Measurements from ENCODE around the gene LRRC31. TPM values are rescaled to one million over a fixed set of nuclear protein-coding genes. Genes with fewer than 3 reads are reported as not detected.

The LRRC31 gene
- total and polyA plus RNA-seq, 2 experiments from 2014 or later = not detected

DNA sequence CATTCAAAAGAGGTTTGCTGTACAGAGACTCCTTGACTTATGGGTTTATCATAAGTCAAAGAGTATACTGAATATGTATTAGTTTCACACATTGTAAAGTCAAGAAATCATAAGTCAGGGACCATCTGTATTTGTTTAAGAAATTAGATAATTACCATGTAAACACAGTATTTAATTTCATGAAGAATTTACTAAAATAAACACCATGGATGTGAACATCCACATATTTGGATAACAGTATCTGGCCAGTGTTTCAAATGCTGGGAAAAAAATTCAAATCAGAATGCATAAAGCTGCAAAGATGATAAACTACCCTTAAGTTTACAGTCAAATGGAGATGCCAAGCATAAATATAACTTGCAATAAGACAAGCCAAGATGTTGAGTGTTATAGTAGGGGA lies 79.5 kb downstream of the LRRC31 start:
- Histone ChIP-seq H3K4me1 (ENCODE audit: insufficient read depth) (no peaks in the 10 kb centered on the region), H3K27ac (ENCODE audit: low read depth) (no peak overlapping the region), H4K20me1 (replicated peaks; ENCODE audit: insufficient read depth) (no peaks in the 10 kb centered on the region), H3K36me3 (ENCODE audit: insufficient read depth) (peaks cover 14% of the 10 kb centered on the region), H3F3A (replicated peaks; ENCODE audit: low read depth) (no peaks in the 10 kb centered on the region), H2AFZ (no peak overlapping the region), H3K9me2 (ENCODE audit: insufficient read depth) (no peaks in the 10 kb centered on the region), H3K4me2 (no peak overlapping the region), H3K4me3 (no peak overlapping the region), H3K79me2 (replicated peaks; ENCODE audit: insufficient read depth) (no peaks in the 10 kb centered on the region), H3K27me3 (ENCODE audit: insufficient read depth) (no peaks in the 10 kb centered on the region)
- DNase-seq (ENCODE audit: low spot score) (no peak), ATAC-seq (no peak)
- peaks cover 2% of the 10 kb centered on the region for H3K27me3 Mint-ChIP-seq (ENCODE audit: insufficient read depth, low read depth, poor library complexity)
- no peak overlapping the region for H3K27ac Mint-ChIP-seq
- H3K4me3 Mint-ChIP-seq = no peak overlapping the region
- H3K36me3 Mint-ChIP-seq (ENCODE audit: low read depth) = peaks cover 25% of the 10 kb centered on the region; the same call in 2 of the 3 replicates
- H3K9me3 Mint-ChIP-seq = no peaks in the 10 kb centered on the region
- no peaks in the 10 kb centered on the region for H3K4me1 Mint-ChIP-seq
- TF ChIP-seq ZNF331 (CRISPR knock-in tag; IDR thresholded peaks at IDR 0.05; ENCODE audit: low read depth) = no peak
- TF ChIP-seq CREB1 (CRISPR knock-in tag; IDR thresholded peaks at IDR 0.05; ENCODE audit: low read depth) = no peak
- no peak for TF ChIP-seq NANOG (IDR thresholded peaks at IDR 0.05; ENCODE audit: borderline replicate concordance)
- TF ChIP-seq POLR2AphosphoS5 (IDR thresholded peaks at IDR 0.05; ENCODE audit: low read depth) = no peak
- TF ChIP-seq, protein P1, sequence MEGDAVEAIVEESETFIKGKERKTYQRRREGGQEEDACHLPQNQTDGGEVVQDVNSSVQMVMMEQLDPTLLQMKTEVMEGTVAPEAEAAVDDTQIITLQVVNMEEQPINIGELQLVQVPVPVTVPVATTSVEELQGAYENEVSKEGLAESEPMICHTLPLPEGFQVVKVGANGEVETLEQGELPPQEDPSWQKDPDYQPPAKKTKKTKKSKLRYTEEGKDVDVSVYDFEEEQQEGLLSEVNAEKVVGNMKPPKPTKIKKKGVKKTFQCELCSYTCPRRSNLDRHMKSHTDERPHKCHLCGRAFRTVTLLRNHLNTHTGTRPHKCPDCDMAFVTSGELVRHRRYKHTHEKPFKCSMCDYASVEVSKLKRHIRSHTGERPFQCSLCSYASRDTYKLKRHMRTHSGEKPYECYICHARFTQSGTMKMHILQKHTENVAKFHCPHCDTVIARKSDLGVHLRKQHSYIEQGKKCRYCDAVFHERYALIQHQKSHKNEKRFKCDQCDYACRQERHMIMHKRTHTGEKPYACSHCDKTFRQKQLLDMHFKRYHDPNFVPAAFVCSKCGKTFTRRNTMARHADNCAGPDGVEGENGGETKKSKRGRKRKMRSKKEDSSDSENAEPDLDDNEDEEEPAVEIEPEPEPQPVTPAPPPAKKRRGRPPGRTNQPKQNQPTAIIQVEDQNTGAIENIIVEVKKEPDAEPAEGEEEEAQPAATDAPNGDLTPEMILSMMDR (conservative IDR thresholded peaks at IDR 0.05; ENCODE audit: low read depth in 2 of 2) = no peak
- no peak for TF ChIP-seq EZH2phosphoT487 (IDR thresholded peaks at IDR 0.05; ENCODE audit: unreplicated experiment)
- no peak for TF ChIP-seq JUNB (IDR thresholded peaks at IDR 0.05; ENCODE audit: unreplicated experiment)
- TF ChIP-seq ETS1 (IDR thresholded peaks at IDR 0.05) = no peak

Other genes with a start within 250 kb of the LRRC31 start
- 1.1 and 2.7 TPM in 2 replicates for gene MECOM, start 206.2 kb downstream of the LRRC31 start, total RNA-seq (2014; rRNA removed; shearing (Covaris generic))
- gene MECOM, start 206.2 kb downstream of the LRRC31 start, polyA plus RNA-seq (2016; fragmentation: Nextera tagmentation; extraction: Ambion mirVana) = 0.14 and 0.15 TPM in 2 replicates
- 206 and 432 TPM in 2 replicates for gene TERC, start 104.9 kb downstream of the LRRC31 start, total RNA-seq (2014; rRNA removed; shearing (Covaris generic))
- 1.7 and 2.4 TPM in 2 replicates for gene TERC, start 104.9 kb downstream of the LRRC31 start, polyA plus RNA-seq (2016; fragmentation: Nextera tagmentation; extraction: Ambion mirVana)
- gene ACTRT3, start 100.4 kb downstream of the LRRC31 start, total RNA-seq (2014; rRNA removed; shearing (Covaris generic)) = 5.2 and 6.4 TPM in 2 replicates
- gene ACTRT3, start 100.4 kb downstream of the LRRC31 start, polyA plus RNA-seq (2016; fragmentation: Nextera tagmentation; extraction: Ambion mirVana) = 2.0 and 2.9 TPM in 2 replicates
- gene MYNN, start 96.5 kb downstream of the LRRC31 start, total RNA-seq (2014; rRNA removed; shearing (Covaris generic)) = 19.4 and 20.6 TPM in 2 replicates
- 10.8 and 14.2 TPM in 2 replicates for gene MYNN, start 96.5 kb downstream of the LRRC31 start, polyA plus RNA-seq (2016; fragmentation: Nextera tagmentation; extraction: Ambion mirVana)
- not detected in 2 replicates for gene LRRIQ4, start 57.1 kb downstream of the LRRC31 start, total RNA-seq (2014; rRNA removed; shearing (Covaris generic))
- gene LRRIQ4, start 57.1 kb downstream of the LRRC31 start, polyA plus RNA-seq (2016; fragmentation: Nextera tagmentation; extraction: Ambion mirVana) = 0.29 TPM in 1 of 2 replicates, not detected in the other
- 15.7 and 19.6 TPM in 2 replicates for gene LRRC34, start 57.0 kb downstream of the LRRC31 start, total RNA-seq (2014; rRNA removed; shearing (Covaris generic))
- 9.1 and 12.8 TPM in 2 replicates for gene LRRC34, start 57.0 kb downstream of the LRRC31 start, polyA plus RNA-seq (2016; fragmentation: Nextera tagmentation; extraction: Ambion mirVana)
- gene SAMD7, start 41.6 kb upstream of the LRRC31 start, total RNA-seq (2014; rRNA removed; shearing (Covaris generic)) = not detected in 2 replicates
- not detected in 2 replicates for gene SAMD7, start 41.6 kb upstream of the LRRC31 start, polyA plus RNA-seq (2016; fragmentation: Nextera tagmentation; extraction: Ambion mirVana)
- 19.9 and 23.6 TPM in 2 replicates for gene SEC62, start 96.9 kb upstream of the LRRC31 start, total RNA-seq (2014; rRNA removed; shearing (Covaris generic))
- 279 and 306 TPM in 2 replicates for gene SEC62, start 96.9 kb upstream of the LRRC31 start, polyA plus RNA-seq (2016; fragmentation: Nextera tagmentation; extraction: Ambion mirVana)
- gene GPR160, start 168.1 kb upstream of the LRRC31 start, total RNA-seq (2014; rRNA removed; shearing (Covaris generic)) = 55.7 and 77.0 TPM in 2 replicates
- 37.2 and 39.4 TPM in 2 replicates for gene GPR160, start 168.1 kb upstream of the LRRC31 start, polyA plus RNA-seq (2016; fragmentation: Nextera tagmentation; extraction: Ambion mirVana)